Heart left ventricle (tissue), 16 donors: ENCODE results near the gene MTSS2. TPM values are rescaled to one million over a fixed set of nuclear protein-coding genes. Genes with fewer than 3 reads are reported as not detected.

Experiments
- ATAC-seq, 4 donors: fragments of 200-7000 bp; cut with Tn5 transposase; one replicate each; pipeline ENCODE4 v1.9.1; 2020 to 2022; ENCODE audit warnings: moderate library complexity in 4 of 4, mild to moderate bottlenecking in 3 of 4, moderate number of reproducible peaks in 1 of 4
- DNase-seq, 5 donors: peaks; one replicate each; pipeline ENCODE4 v3.0.0-alpha.2; 2020
- H3K27ac ChIP-seq, 12 donors: fragments of 200-600 bp; sonication (generic) in 4 of 12; one replicate each; pipeline versions ENCODE4 v1.5.0 to v1.8.0; 2016 to 2022; ENCODE audit warnings: mild to moderate bottlenecking in 2 of 12
- H3K27me3 ChIP-seq, 9 donors: fragments of 200-600 bp; sonication (generic) in 2 of 9; one replicate each; pipeline versions ENCODE4 v1.5.1 to v1.8.0; 2016 to 2022; ENCODE audit warnings: mild to moderate bottlenecking in 3 of 9
- H3K36me3 ChIP-seq, 9 donors: fragments of 200-600 bp; sonication (generic) in 2 of 9; one replicate each; pipeline versions ENCODE4 v1.5.0 to v1.8.0; 2018 to 2022; ENCODE audit warnings: mild to moderate bottlenecking in 2 of 9
- H3K4me1 ChIP-seq, 12 donors: fragments of 200-600 bp; sonication (generic) in 4 of 12; one replicate each; pipeline versions ENCODE4 v1.5.0 to v1.8.0; 2016 to 2022; ENCODE audit warnings: mild to moderate bottlenecking in 3 of 12
- H3K4me3 ChIP-seq, 12 donors: fragments of 200-600 bp; sonication (generic) in 4 of 12; one replicate each; pipeline versions ENCODE4 v1.5.0 to v1.8.0; 2017 to 2022; ENCODE audit warnings: mild to moderate bottlenecking in 9 of 12, moderate library complexity in 4 of 12
- H3K9me3 ChIP-seq, 12 donors: fragments of 200-600 bp; sonication (generic) in 4 of 12; one replicate each; pipeline versions ENCODE4 v1.5.0 to v1.8.0; 2016 to 2022; ENCODE audit warnings: mild to moderate bottlenecking in 1 of 12
- POLR2A ChIP-seq, 2 donors: fragments of 450-650 bp; IDR thresholded peaks; one replicate each; pipeline ENCODE4 v1.6.1; 2017; ENCODE audit warnings: antibody characterized with exemption in 2 of 2, mild to moderate bottlenecking in 2 of 2, moderate library complexity in 2 of 2
- WGBS, 4 donors: extraction: QIAGEN DNeasy Blood & Tissue Kit in 2 of 4; methylation state at CpG; one replicate each; pipeline versions ENCODE4 v1.1.5 to v1.1.7; 2013 to 2018; 5-methylcytosine and 5-hydroxymethylcytosine counted together
- intact Hi-C, 10 donors: fragments of 100-400 bp; cut with DNase I; formaldehyde crosslinking; loops; one replicate each; pipeline versions ENCODE4 v1.11.1 to v1.14.2; 2022
- long read RNA-seq, 3 donors: library from polyadenylated mRNA; unstranded; transcript quantifications; one replicate each; pipeline ENCODE4 v2.0.0, GENCODE V29; 2020 to 2021
- polyA plus RNA-seq, 2 donors: library from polyadenylated mRNA; stranded (reverse); fragments of 200-250 nt; gene quantifications; one replicate each; pipeline ENCODE4 v1.2.3, GENCODE V29; 2013
- total RNA-seq, 9 donors: library from RNA; depleted of rRNA in 2 of 9; stranded (reverse); fragments of >200 nt in 2 of 9; fragmentation: NEBNext Ultra II Directional in 3 of 9; extraction: Animal tissue kit (Norgen Biotek cat#: 25700) in 3 of 9; gene quantifications; one replicate each; pipeline versions ENCODE4 v1.1.0 to v1.2.4, GENCODE V29; 2016 to 2023
- TF ChIP-seq, protein P1 (sequence below), 12 donors: fragments of 200-600 bp; sonication (generic) in 4 of 12; IDR thresholded peaks; one replicate each; pipeline versions ENCODE4 v1.5.0 to v1.8.0; 2018 to 2022; ENCODE audit warnings: antibody characterized with exemption in 12 of 12, mild to moderate bottlenecking in 5 of 12
- donor health status: ischemic (EF 13 %, LVEDD 7.1; RV severe dilation, severe dysfunction).
- donor health status: healthy with polysubstance abuse.
- donor health status: DM: no; HTN: yes; CAD: no.
- donor health status: DM: no; HTN: no; CAD: no.
- donor health status: ischemic (EF 25% LVEDD 6.9; RV normal size, moderate dysfunction).
- donor health status: ischemic (EF 25% LVEDD 5.7; RV mildly dilated, moderate dysfunction).
- donor health status: healthy.
- donor health status: DM: yes; HTN: yes; CAD: no.
- donor health status: ischemic (EF 35%, LVEDD 5.7; RV mildly dilated, moderate dysfunction).
- donor health status: nonischemic (EF 11% LVEDD 7.7; RV severe dilation, severe dysfunction).
- donor health status: DM: yes; HTN: yes; CAD: no.
- donor health status: PGD.
- donor health status: ischemic (EF 29% LVEDD 5.4; RV normal size, mild dysfunction).
- donor health status: nonischemic (EF 23%, LVEDD 6.1; RV moderate dilation, normal function).

The MTSS2 gene
- total RNA-seq, result 10 to 100 TPM; 51.9 to 90.9 (median 72.2) TPM
- 10 to 100 TPM; 58.8 to 97.1 TPM for polyA plus RNA-seq
- long read RNA-seq, donor 1, partial matches to known transcripts, result 0 of 2 reads
- long read RNA-seq, donor 1, other reads (novel, unspliced or antisense), result 2 of 2 reads
- long read RNA-seq, donor 2, result 0 reads
- long read RNA-seq, donor 3, partial matches to known transcripts, result 0 of 5 reads
- long read RNA-seq, donor 3, other reads (novel, unspliced or antisense), result 5 of 5 reads

DNA sequence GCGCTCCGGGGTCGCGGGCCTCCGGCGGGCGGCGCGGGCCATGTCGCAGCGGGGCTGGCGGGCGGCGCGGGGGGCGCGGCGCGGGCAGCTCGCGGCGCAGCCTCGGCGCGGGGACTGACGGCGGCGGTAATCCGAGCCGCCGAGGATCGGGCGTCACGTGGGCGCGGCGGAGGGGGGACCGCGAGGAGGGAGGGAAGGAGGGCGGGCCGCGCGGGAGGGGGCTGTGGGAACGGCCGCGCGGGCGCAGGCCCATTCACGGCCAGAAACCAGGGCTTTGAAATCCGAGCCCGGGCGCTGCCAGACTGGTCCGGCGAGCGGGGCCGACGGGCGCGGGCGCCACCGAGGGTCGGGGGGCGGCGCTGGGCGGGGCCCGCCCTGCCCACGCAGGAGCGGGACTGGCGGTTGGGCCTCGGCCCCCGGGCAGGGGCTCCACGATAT lies at the start of gene MTSS2:
TSS of gene MTSS2 (minus strand) at position 116 of the 438 bp plus-strand sequence. CDS start 262 bp downstream, outside the sequence.
- Histone ChIP-seq H3K27ac (peak within 1 kb of the TSS; percentile 43 to 96 (median 84)), H3K4me1 (peaks cover 6 to 96% (median 73%) of the 10 kb centered on the region in 12 donors), H3K27me3 (peaks cover 0 to 5% (median 0%) of the 10 kb centered on the region in 9 donors), H3K9me3 (no peaks in the 10 kb centered on the region), H3K36me3 (no peaks in the 10 kb centered on the region), H3K4me3 (peak within 1 kb of the TSS; percentile 24 to 96 (median 73))
- DNase-seq, result peak; percentile 87 to 90 (median 90)
- ATAC-seq, result peak; percentile 32 to 75 (median 71)
- TF ChIP-seq, protein P1, sequence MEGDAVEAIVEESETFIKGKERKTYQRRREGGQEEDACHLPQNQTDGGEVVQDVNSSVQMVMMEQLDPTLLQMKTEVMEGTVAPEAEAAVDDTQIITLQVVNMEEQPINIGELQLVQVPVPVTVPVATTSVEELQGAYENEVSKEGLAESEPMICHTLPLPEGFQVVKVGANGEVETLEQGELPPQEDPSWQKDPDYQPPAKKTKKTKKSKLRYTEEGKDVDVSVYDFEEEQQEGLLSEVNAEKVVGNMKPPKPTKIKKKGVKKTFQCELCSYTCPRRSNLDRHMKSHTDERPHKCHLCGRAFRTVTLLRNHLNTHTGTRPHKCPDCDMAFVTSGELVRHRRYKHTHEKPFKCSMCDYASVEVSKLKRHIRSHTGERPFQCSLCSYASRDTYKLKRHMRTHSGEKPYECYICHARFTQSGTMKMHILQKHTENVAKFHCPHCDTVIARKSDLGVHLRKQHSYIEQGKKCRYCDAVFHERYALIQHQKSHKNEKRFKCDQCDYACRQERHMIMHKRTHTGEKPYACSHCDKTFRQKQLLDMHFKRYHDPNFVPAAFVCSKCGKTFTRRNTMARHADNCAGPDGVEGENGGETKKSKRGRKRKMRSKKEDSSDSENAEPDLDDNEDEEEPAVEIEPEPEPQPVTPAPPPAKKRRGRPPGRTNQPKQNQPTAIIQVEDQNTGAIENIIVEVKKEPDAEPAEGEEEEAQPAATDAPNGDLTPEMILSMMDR (IDR thresholded peaks at IDR 0.05), result no peak
- peak in 1 of 2 donors; percentile 51 for TF ChIP-seq POLR2A (IDR thresholded peaks at IDR 0.05)
- intact Hi-C loops, result loop anchor here in 2 of 10 donors (2.0 to 5.0 kb wide), 2 partner anchors 51 to 53 kb away; no protein-coding TSS in a partner anchor
- 0% methylated on average over 72 of the region's 72 CpGs; no CpG with 5 or more reads in 2 of the 4 donors for WGBS, 4 donors

DNA sequence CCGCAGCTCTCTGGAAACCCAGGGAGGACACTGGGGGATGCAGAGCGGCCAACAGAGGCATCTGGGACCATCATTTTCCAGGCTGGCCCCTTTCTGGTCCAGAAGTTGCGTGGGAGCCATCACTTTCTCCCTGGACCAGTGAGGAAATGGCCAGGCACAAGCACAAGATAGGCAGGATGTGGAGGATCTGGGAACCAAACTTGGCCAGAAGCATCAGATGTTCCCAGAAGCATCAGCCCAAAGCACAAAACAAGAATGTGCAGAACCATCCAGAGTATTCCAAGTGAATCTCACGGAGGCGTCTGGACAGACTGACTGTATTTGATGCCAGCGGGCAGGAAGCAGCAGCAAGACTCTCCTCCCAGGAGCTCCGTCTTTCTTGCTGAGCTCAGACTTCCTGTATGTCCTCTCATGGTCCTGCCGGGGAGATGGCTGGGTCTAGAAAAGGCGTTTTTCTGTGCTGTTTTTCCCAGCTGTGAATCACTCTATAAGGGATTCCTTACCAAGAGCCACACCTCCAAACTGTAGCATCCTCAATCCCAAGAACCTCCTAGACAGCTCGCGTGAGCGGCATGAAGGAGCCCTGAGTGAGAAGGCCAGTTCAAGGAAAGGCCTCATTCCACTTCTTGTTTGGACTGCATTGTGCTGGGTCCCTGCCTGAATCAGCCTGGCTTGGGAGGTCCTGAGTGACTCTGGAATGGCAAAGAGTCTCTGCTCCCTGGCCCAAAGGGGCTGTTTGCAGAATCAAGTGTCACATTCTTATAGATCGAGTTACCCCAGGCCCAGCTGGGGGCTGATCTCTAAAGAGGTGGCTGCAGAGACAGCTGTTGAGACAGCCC lies 49.5 kb upstream of the MTSS2 start:
- Histone ChIP-seq H3K9me3 (no peaks in the 10 kb centered on the region), H3K27ac (peak overlapping the region; percentile 18 to 96 (median 80)), H3K4me3 (no peak overlapping the region), H3K4me1 (peaks cover 5 to 68% (median 45%) of the 10 kb centered on the region in 12 donors), H3K27me3 (no peaks in the 10 kb centered on the region), H3K36me3 (peaks cover 0 to 18% (median 3%) of the 10 kb centered on the region in 9 donors)
- TF ChIP-seq, protein P1 (IDR thresholded peaks at IDR 0.05), result no peak
- TF ChIP-seq POLR2A (IDR thresholded peaks at IDR 0.05), result no peak
- WGBS, 4 donors, result 72 to 83% (median 79%) methylated on average over 5 to 13 of the region's 13 CpGs
- ATAC-seq, result peak in 2 of 4 donors; percentile 5
- intact Hi-C loops, result loop anchor here in 7 of 10 donors (5.0 kb wide), 3 partner anchors 33 to 53 kb away; partner anchors contain the start of gene MTSS2 (in 1 of the 7)
- DNase-seq, result peak in 3 of 5 donors; percentile 51 to 64 (median 57)

- WGBS, 4 donors, result 77 to 91% (median 86%) methylated on average over 4 of the region's 4 CpGs
- intact Hi-C loops, result loop anchor here in 7 of 10 donors (5.0 kb wide), 3 partner anchors 32 to 52 kb away; partner anchors contain the start of gene MTSS2 (in 1 of the 7)
- DNase-seq, result no peak
- Histone ChIP-seq H3K4me1 (peaks cover 5 to 67% (median 46%) of the 10 kb centered on the region in 12 donors), H3K9me3 (no peaks in the 10 kb centered on the region), H3K36me3 (peaks cover 0 to 14% (median 3%) of the 10 kb centered on the region in 9 donors), H3K27me3 (no peaks in the 10 kb centered on the region), H3K27ac (peak overlapping the region in 7 of 12 donors; percentile 79 to 96 (median 92)), H3K4me3 (no peak overlapping the region)
- TF ChIP-seq, protein P1 (IDR thresholded peaks at IDR 0.05), result no peak
- TF ChIP-seq POLR2A (IDR thresholded peaks at IDR 0.05), result no peak
- ATAC-seq, result no peak
Observed at GRCh38 chr16:70734522-70735095, 48.8 kb upstream of the MTSS2 start.
